K562 (cell line): ENCODE results near the gene NOLC1. TPM values are rescaled to one million over a fixed set of nuclear protein-coding genes. Genes with fewer than 3 reads are reported as not detected.

Source experiments
- ATAC-seq: fragments of 200-7000 bp; cut with Tn5 transposase; 3 replicates; pipeline ENCODE4 v1.9.1; 2020; ENCODE audit warnings: moderate library complexity
- BruUV-seq: library from RNA; stranded (reverse); fragments of 400-500 nt; replicated peaks from 2 replicates; lab custom pipeline; 2021; lab: Mats Ljungman, UMichigan
- CTCF ChIA-PET: fragments of 300-600 bp; formaldehyde crosslinking; extraction: SDS; loops from one replicate; lab custom pipeline; 2021; ENCODE audit warnings: low intra/inter-chr PET ratio; lab: Yijun Ruan, JAX
- POLR2A ChIA-PET: fragments of 300-600, 350-650 bp; sonication (Branson Sonifier 250); formaldehyde crosslinking; extraction: SDS; loops from one replicate; lab custom pipeline; 2021; ENCODE audit warnings: antibody characterized with exemption, inconsistent platforms; lab: Yijun Ruan, JAX
- DNase-seq, 4 experiments: peaks; one replicate each; pipeline versions ENCODE4 v3.0.0 to v3.0.0-alpha.2; 2011 to 2018; ENCODE audit warnings: low spot score in 3 of 4, mixed read lengths in 3 of 4; ENCODE audit errors: extremely low read depth in 1 of 4
- FAIRE-seq: peaks from 2 replicates; lab custom pipeline; 2011; peaks lifted over from hg19 to GRCh38; lab: Jason Lieb, UNC
- H2AFZ ChIP-seq: 2 replicates; pipeline ENCODE4 v1.6.0; 2011; ENCODE audit warnings: low read depth, low read length, control low read depth, inconsistent platforms
- H3K27ac ChIP-seq: fragments of 200-600 bp; 3 replicates; pipeline ENCODE4 v1.8.0; 2011; ENCODE audit warnings: low read depth, mild to moderate bottlenecking, control low read depth, inconsistent platforms, low read length, moderate library complexity, mixed read lengths; ENCODE audit errors: extremely low read depth
- H3K27me3 ChIP-seq, 2 experiments: fragments of 300-600 bp in 1 of 2; 2 replicates in 1 of 2; 3 replicates in 1 of 2; pipeline versions ENCODE4 v1.6.0 to v1.8.0; 2011; ENCODE audit warnings: inconsistent platforms in 2 of 2, low read length in 2 of 2, mild to moderate bottlenecking in 1 of 2, mixed read lengths in 1 of 2, moderate library complexity in 1 of 2; ENCODE audit not compliant: control insufficient read depth in 2 of 2, insufficient read depth in 2 of 2
- H3K36me3 ChIP-seq: fragments of 300-600 bp; 3 replicates; pipeline ENCODE4 v1.8.0; 2011; ENCODE audit warnings: mild to moderate bottlenecking, low read length, inconsistent platforms; ENCODE audit not compliant: control insufficient read depth, insufficient read depth
- H3K4me1 ChIP-seq, 2 experiments: fragments of 200-600 bp in 1 of 2; replicated peaks in 1 of 2; 2 replicates in 1 of 2; 3 replicates in 1 of 2; pipeline versions ENCODE4 v1.5.1 to v1.8.0; 2011; ENCODE audit warnings: inconsistent platforms in 2 of 2, low read length in 2 of 2, mild to moderate bottlenecking in 1 of 2, mixed read lengths in 1 of 2, moderate library complexity in 1 of 2; ENCODE audit not compliant: control insufficient read depth in 2 of 2, insufficient read depth in 2 of 2
- H3K4me2 ChIP-seq: 2 replicates; pipeline ENCODE4 v1.6.1; 2011; ENCODE audit warnings: low read length, control low read depth, inconsistent platforms, mixed read lengths; ENCODE audit not compliant: insufficient read depth
- H3K4me3 ChIP-seq: fragments of 200-600 bp; sonication (generic), shearing (Covaris generic); 2 replicates; pipeline ENCODE4 v1.5.1; 2016; ENCODE audit warnings: control low read depth, inconsistent platforms
- H3K79me2 ChIP-seq: fragments of 200-600 bp; 3 replicates; pipeline ENCODE4 v1.8.0; 2011; ENCODE audit warnings: low read length, inconsistent platforms; ENCODE audit not compliant: control insufficient read depth, insufficient read depth
- H3K9ac ChIP-seq, 2 experiments: 2 replicates each; pipeline versions ENCODE4 v1.6.0 to v1.6.1; 2011; ENCODE audit warnings: low read depth in 2 of 2, low read length in 2 of 2, control low read depth in 1 of 2, inconsistent platforms in 1 of 2, mild to moderate bottlenecking in 1 of 2, mixed read lengths in 1 of 2; ENCODE audit not compliant: insufficient read depth in 1 of 2
- H3K9me1 ChIP-seq: one replicate; pipeline ENCODE4 v1.6.0; 2011; ENCODE audit warnings: inconsistent platforms, mild to moderate bottlenecking, low read length, moderate library complexity; ENCODE audit not compliant: control insufficient read depth, insufficient read depth
- H3K9me3 ChIP-seq: replicated peaks from 2 replicates; pipeline ENCODE4 v1.5.1; 2011; ENCODE audit warnings: low read depth, low read length, inconsistent platforms; ENCODE audit not compliant: control insufficient read depth, insufficient read depth
- H4K20me1 ChIP-seq: replicated peaks from 2 replicates; pipeline ENCODE4 v1.6.1; 2011; ENCODE audit warnings: low read length, inconsistent platforms, mixed read lengths; ENCODE audit not compliant: control insufficient read depth, insufficient read depth
- ETV6 ChIP-seq, 3 experiments: fragments of 150-350 bp in 1 of 3; sonication (generic) in 1 of 3; formaldehyde crosslinking in 1 of 3; IDR thresholded peaks; 2 replicates each; pipeline versions ENCODE4 v1.6.1 to v1.8.0; 2014 to 2022; ENCODE audit warnings: borderline replicate concordance in 2 of 3, low read depth in 2 of 3, antibody characterized with exemption in 1 of 3, low read length in 1 of 3, mild to moderate bottlenecking in 1 of 3, missing genetic modification reagents in 1 of 3
- FIP1L1 ChIP-seq: fragments of 200-400 bp; formaldehyde crosslinking; IDR thresholded peaks from 2 replicates; pipeline ENCODE4 v1.6.1; 2018; ENCODE audit warnings: mild to moderate bottlenecking, low read depth, low read length; ENCODE audit not compliant: poor library complexity, severe bottlenecking
- FOXK2 ChIP-seq, 2 experiments: fragments of 450-650 bp; IDR thresholded peaks in 1 of 2; conservative IDR thresholded peaks in 1 of 2; 2 replicates each; pipeline ENCODE4 v1.6.1; 2016; ENCODE audit warnings: low read depth in 2 of 2, mild to moderate bottlenecking in 1 of 2
- GABPA ChIP-seq: fragments of 200-800 bp; sonication (Bioruptor generic); conservative IDR thresholded peaks from 2 replicates; pipeline ENCODE4 v1.6.1; 2016; ENCODE audit warnings: low read depth, missing genetic modification characterization, missing compliant biosample characterization
- MAX ChIP-seq: sonication (generic); formaldehyde crosslinking; IDR thresholded peaks from 2 replicates; pipeline ENCODE4 v1.9.0; 2022; ENCODE audit warnings: mild to moderate bottlenecking, missing genetic modification reagents
- MAZ ChIP-seq, 2 experiments: fragments of 450-650 bp in 1 of 2; sonication (generic) in 1 of 2; formaldehyde crosslinking; IDR thresholded peaks in 1 of 2; conservative IDR thresholded peaks in 1 of 2; 2 replicates each; pipeline versions ENCODE4 v1.4.0 to v1.5.0; 2020; ENCODE audit warnings: mild to moderate bottlenecking in 1 of 2, missing genetic modification reagents in 1 of 2
- MXI1 ChIP-seq: IDR thresholded peaks from 2 replicates; pipeline ENCODE4 v1.6.1; 2011; ENCODE audit warnings: low read depth, mild to moderate bottlenecking, improper control_type of control experiment, low read length
- NFRKB ChIP-seq: fragments of 450-650 bp; IDR thresholded peaks from 2 replicates; pipeline ENCODE4 v1.6.1; 2016; ENCODE audit warnings: low read depth
- NKRF ChIP-seq: fragments of 450-650 bp; IDR thresholded peaks from 2 replicates; pipeline ENCODE4 v1.6.1; 2016; ENCODE audit warnings: borderline replicate concordance
- POLR2AphosphoS5 ChIP-seq: IDR thresholded peaks from 2 replicates; pipeline ENCODE4 v1.6.1; 2011; ENCODE audit warnings: mild to moderate bottlenecking, low read depth, low read length, moderate library complexity; ENCODE audit not compliant: control insufficient read depth, insufficient read depth
- POLR2G ChIP-seq: fragments of 200-400 bp; formaldehyde crosslinking; IDR thresholded peaks from 2 replicates; pipeline ENCODE4 v1.6.1; 2017; ENCODE audit warnings: low read depth, mild to moderate bottlenecking, antibody characterized with exemption, low read length, moderate library complexity
- PRPF4 ChIP-seq: fragments of 200-400 bp; formaldehyde crosslinking; IDR thresholded peaks from one replicate; pipeline ENCODE4 v1.6.1; 2017; ENCODE audit warnings: low read length, low read depth, mild to moderate bottlenecking; ENCODE audit not compliant: insufficient read depth, poor library complexity, severe bottlenecking
- ZNF12 ChIP-seq: sonication (generic); formaldehyde crosslinking; IDR thresholded peaks from 2 replicates; pipeline ENCODE4 v1.4.0; 2020; ENCODE audit warnings: mild to moderate bottlenecking, missing genetic modification reagents
- WGBS: fragments of 100-300 bp; shearing (Covaris generic); methylation state at CpG from one replicate; pipeline ENCODE4 v1.1.6; 2016; ENCODE audit warnings: low coverage, mixed read lengths; ENCODE audit not compliant: insufficient coverage; ENCODE audit errors: missing lambda C conversion rate; 5-methylcytosine and 5-hydroxymethylcytosine counted together
- in situ Hi-C: fragments of 300-500 bp; cut with MboI; formaldehyde crosslinking; loops from 4 replicates; pipeline ENCODE4 v1.15.0; 2018; ENCODE audit warnings: inconsistent platforms, mixed read lengths
- intact Hi-C: fragments of 100-400 bp; cut with micrococcal nuclease; formaldehyde crosslinking; loops from 2 replicates; pipeline ENCODE4 v1.14.2; 2022
- polyA plus RNA-seq, 8 experiments: library from polyadenylated mRNA; depleted of rRNA in 4 of 8; stranded (reverse) in 5 of 8; unstranded in 3 of 8; fragments of >200 nt; fragmentation: Nextera tagmentation in 2 of 8; fragmentation: Illumina TruSeq in 1 of 8; extraction: Ambion mirVana in 2 of 8; extraction: Trizol in 1 of 8; gene quantifications; 2 replicates each; pipeline versions ENCODE4 v1.2.1 to v1.2.3, GENCODE V29; 2011 to 2014; ENCODE audit warnings: inconsistent platforms in 1 of 8, missing spikeins in 1 of 8
- total RNA-seq, 7 experiments: library from RNA; depleted of rRNA in 6 of 7; stranded (reverse); fragments of >200 nt in 6 of 7; fragmentation: Illumina TruSeq in 2 of 7; extraction: Trizol in 2 of 7; gene quantifications; 2 replicates each; pipeline versions ENCODE4 v1.2.1 to v1.2.3, GENCODE V29; 2011 to 2021; ENCODE audit warnings: low replicate concordance in 1 of 7

Gene NOLC1
- total and polyA plus RNA-seq, 9 of the 15 experiments (the other 6 are each of a cell fraction or from before 2014, with no cell fraction given), result 102 to 310 (median 165) TPM

GRCh38 chr10:102132563-102133372 lies 19.4 kb upstream of the NOLC1 start, which contains the start of gene PPRC1 (continued):
- no peak for TF ChIP-seq ETV6 (IDR thresholded peaks at IDR 0.05; ENCODE audit: borderline replicate concordance in 1 of 2, low read depth in 2 of 2, low read length in 1 of 2)
- TF ChIP-seq ETV6 (CRISPR knock-in tag; IDR thresholded peaks at IDR 0.05; ENCODE audit: borderline replicate concordance), result no peak
- TF ChIP-seq FIP1L1, result peak; percentile 88

- Histone ChIP-seq H3K9ac (peak overlapping the region; percentile 94 to 99), H2AFZ (peak overlapping the region; percentile 99; the same call in 1 of the 2 replicates), H3K79me2 (peaks cover 62% of the 10 kb centered on the region), H3K36me3 (peaks cover 41% of the 10 kb centered on the region), H3K4me2 (peak overlapping the region; percentile 89), H3K27me3 (no peaks in the 10 kb centered on the region), H3K4me1 (peaks cover 22 to 24% of the 10 kb centered on the region in 2 experiments; a peak in 4 of 5 replicates), H4K20me1 (peaks cover 24% of the 10 kb centered on the region; the same call in 1 of the 2 replicates), H3K27ac (peak overlapping the region; percentile 91), H3K4me3 (peak overlapping the region; percentile 96), H3K9me1 (peaks cover 8% of the 10 kb centered on the region), H3K9me3 (0 out of 2 replicates have a peak, but pooled peaks cover 2% of the 10 kb centered on the region)
- DNase-seq (peak; percentile 79 to 84 (median 82)), ATAC-seq (peak; percentile 67), FAIRE-seq (peak; percentile 76)
- intact Hi-C loops (loop anchor here (1.0 kb wide), 1 partner anchor 21 kb away; no protein-coding TSS in a partner anchor), in situ Hi-C loops (no loop called here)
- no TSS peak for BruUV-seq
- 2% methylated on average over 11 of the region's 48 CpGs for WGBS
- ChIA-PET POLR2A (interaction anchor here (9.1 kb wide), 1 partner anchor 17 kb away, joined by 92 read pairs; the partner anchor contains the start of gene NOLC1), CTCF (no interaction called here)
- 0 out of 2 replicates have a peak, but pooled peaks have one; percentile 7 for TF ChIP-seq POLR2AphosphoS5
- TF ChIP-seq ZNF12 (CRISPR knock-in tag), result peak; percentile 51; the same call in 1 of the 2 replicates
- peak; percentile 62 for TF ChIP-seq PRPF4
- TF ChIP-seq MXI1, result peak; percentile 96
- peak; percentile 46 for TF ChIP-seq FIP1L1
- peak; percentile 74 for TF ChIP-seq NKRF
- no peak for TF ChIP-seq FOXK2 (conservative IDR thresholded peaks at IDR 0.05 in 1 of 2, IDR thresholded peaks at IDR 0.05 in 1 of 2; ENCODE audit: low read depth in 2 of 2)
- no peak for TF ChIP-seq MAZ (CRISPR knock-in tag; conservative IDR thresholded peaks at IDR 0.05 in 1 of 2, IDR thresholded peaks at IDR 0.05 in 1 of 2)
- peak; percentile 7; the same call in 1 of the 2 replicates for TF ChIP-seq POLR2G
- 0 out of 2 replicates have a peak, but pooled peaks have one; percentile 4 for TF ChIP-seq NFRKB
- TF ChIP-seq MAX (CRISPR knock-in tag), result peak; percentile 96
- 0 out of 2 replicates have a peak, but pooled peaks have one; percentile 11 for TF ChIP-seq GABPA (tag)
These were observed 18.6 kb upstream of the NOLC1 start for GRCh38 chr10:102133373-102134195.
